Hepatic stellate cell (primary cell): ENCODE measurements around the gene ACSF2.
"Not testable (repeated sequence)": the region's sequence is repeated elsewhere in the genome, so short reads cannot be mapped to it uniquely, and the experiment has no call there.

ENCODE experiments used
- DNase-seq: peaks from one replicate; pipeline ENCODE4 v3.0.0; 2011; ENCODE audit warnings: low spot score

The ACSF2 gene

GRCh38 chr17:50425682-50426471 is at the start of gene ACSF2:
ACSF2 (plus strand) TSS chr17:50426218; CDS start chr17:50426262, 44 bp downstream.
- DNase-seq, result peak; percentile 82

- DNase-seq, result no peak
Measured at GRCh38 chr17:50379351-50380132, 46.5 kb upstream of the ACSF2 start.

GRCh38 chr17:50380369-50381259 is 45.4 kb upstream of the ACSF2 start:
- no peak for DNase-seq

GRCh38 chr17:50381260-50381815 is 44.7 kb upstream of the ACSF2 start:
- no peak for DNase-seq

- no peak for DNase-seq
Measured at GRCh38 chr17:50381920-50382319, 44.1 kb upstream of the ACSF2 start.

GRCh38 chr17:50382931-50383330 is 43.1 kb upstream of the ACSF2 start:
- no peak for DNase-seq

- no peak for DNase-seq
Measured at GRCh38 chr17:50386510-50386909, 39.5 kb upstream of the ACSF2 start.

- no peak for DNase-seq
Measured at GRCh38 chr17:50388728-50389127, 37.3 kb upstream of the ACSF2 start.

- DNase-seq, result no peak
Measured at GRCh38 chr17:50389534-50389933, 36.5 kb upstream of the ACSF2 start.

- no peak for DNase-seq
Measured at GRCh38 chr17:50392621-50393020, 33.4 kb upstream of the ACSF2 start.

- DNase-seq, result no peak
Measured at GRCh38 chr17:50393700-50394099, 32.3 kb upstream of the ACSF2 start.

GRCh38 chr17:50394711-50395110 is 31.3 kb upstream of the ACSF2 start:
- no peak for DNase-seq

GRCh38 chr17:50396261-50397110 is 29.5 kb upstream of the ACSF2 start:
- DNase-seq, result peak; percentile 57

- peak; percentile 85 for DNase-seq
Measured at GRCh38 chr17:50397111-50397918, 28.7 kb upstream of the ACSF2 start, which contains the start of gene LRRC59. LRRC59 (minus strand) TSS chr17:50397523; CDS start chr17:50397317, 206 bp downstream.

- DNase-seq, result no peak
Measured at GRCh38 chr17:50397919-50398285, 28.1 kb upstream of the ACSF2 start.

GRCh38 chr17:50398672-50399071 is 27.3 kb upstream of the ACSF2 start:
- not testable (repeated sequence) for DNase-seq

- not testable (repeated sequence) for DNase-seq
Measured at GRCh38 chr17:50399591-50399990, 26.4 kb upstream of the ACSF2 start.

GRCh38 chr17:50405351-50405750 is 20.7 kb upstream of the ACSF2 start:
- DNase-seq, result not testable (repeated sequence)

GRCh38 chr17:50406578-50406977 is 19.4 kb upstream of the ACSF2 start:
- no peak for DNase-seq

- no peak for DNase-seq
Measured at GRCh38 chr17:50407921-50408320, 18.1 kb upstream of the ACSF2 start.
